Measurements from ENCODE around the gene MICAL3.
"Not testable (repeated sequence)": the region's sequence is repeated elsewhere in the genome, so short reads cannot be mapped to it uniquely, and the experiment has no call there.

MICAL3 gene

GRCh38 chr22:18031695-18032454 is 7.5 kb upstream of the MICAL3 start:
- no peak for DNase-seq (ENCODE audit: low read depth in 2 of 2)

- no peak for DNase-seq (ENCODE audit: low read depth in 2 of 2)
Observed at GRCh38 chr22:18029686-18030267, 5.4 kb upstream of the MICAL3 start.

- no peak for DNase-seq (ENCODE audit: low read depth in 2 of 2)
Observed at GRCh38 chr22:18028817-18029527, 4.6 kb upstream of the MICAL3 start.

GRCh38 chr22:18025898-18026297 is 1.5 kb upstream of the MICAL3 start:
- not testable (repeated sequence) for DNase-seq (ENCODE audit: low read depth in 2 of 2)

GRCh38 chr22:18024956-18025720 is 777 bp upstream of the MICAL3 start:
- no peak for DNase-seq (ENCODE audit: low read depth in 2 of 2)

- no peak for DNase-seq (ENCODE audit: low read depth in 2 of 2)
Observed at GRCh38 chr22:18023509-18024275, 669 bp downstream of the MICAL3 start.

- DNase-seq (ENCODE audit: low read depth in 2 of 2): no peak
Observed at GRCh38 chr22:18022876-18023275, 1.5 kb downstream of the MICAL3 start.

- DNase-seq (ENCODE audit: low read depth in 2 of 2): no peak
Observed at GRCh38 chr22:18021431-18021830, 2.9 kb downstream of the MICAL3 start.

- not testable (repeated sequence) for DNase-seq (ENCODE audit: low read depth in 2 of 2)
Observed at GRCh38 chr22:18020743-18021142, 3.6 kb downstream of the MICAL3 start.

- DNase-seq (ENCODE audit: low read depth in 2 of 2): no peak
Observed at GRCh38 chr22:18013947-18014346, 10.4 kb downstream of the MICAL3 start.

- no peak for DNase-seq (ENCODE audit: low read depth in 2 of 2)
Observed at GRCh38 chr22:18013436-18013835, 10.9 kb downstream of the MICAL3 start.

GRCh38 chr22:18012531-18012930 is 11.8 kb downstream of the MICAL3 start:
- DNase-seq (ENCODE audit: low read depth in 2 of 2): no peak

GRCh38 chr22:18010266-18010665 is 14.1 kb downstream of the MICAL3 start:
- no peak for DNase-seq (ENCODE audit: low read depth in 2 of 2)

GRCh38 chr22:18008136-18008535 is 16.2 kb downstream of the MICAL3 start:
- DNase-seq (ENCODE audit: low read depth in 2 of 2): no peak

GRCh38 chr22:18005201-18005926 is 19.0 kb downstream of the MICAL3 start:
- DNase-seq (ENCODE audit: low read depth in 2 of 2): no peak

GRCh38 chr22:18001894-18002315 is 22.5 kb downstream of the MICAL3 start:
- not testable (repeated sequence) for DNase-seq (ENCODE audit: low read depth in 2 of 2)

GRCh38 chr22:18001040-18001893 is 23.1 kb downstream of the MICAL3 start:
- DNase-seq (ENCODE audit: low read depth in 2 of 2): no peak

GRCh38 chr22:18000441-18001039 is 23.8 kb downstream of the MICAL3 start:
- DNase-seq (ENCODE audit: low read depth in 2 of 2): no peak

- no peak for DNase-seq (ENCODE audit: low read depth in 2 of 2)
Observed at GRCh38 chr22:17999851-18000250, 24.5 kb downstream of the MICAL3 start.

All from stimulated activated CD4-positive, alpha-beta T cell treated with anti-CD3 and anti-CD28 coated beads, Interleukin-1b, Interleukin-23, amount 100 ng/mL, for 1 hour (primary cell).